HG03342 (cell line): ENCODE data around the gene DNASE2B.

Source experiments
- ATAC-seq: cut with Tn5 transposase; IDR thresholded peaks from one replicate; pipeline ENCODE4 v1.9.1; 2021; ENCODE audit warnings: mild to moderate bottlenecking, moderate library complexity; ENCODE audit not compliant: unreplicated experiment

The DNASE2B gene, protein sequence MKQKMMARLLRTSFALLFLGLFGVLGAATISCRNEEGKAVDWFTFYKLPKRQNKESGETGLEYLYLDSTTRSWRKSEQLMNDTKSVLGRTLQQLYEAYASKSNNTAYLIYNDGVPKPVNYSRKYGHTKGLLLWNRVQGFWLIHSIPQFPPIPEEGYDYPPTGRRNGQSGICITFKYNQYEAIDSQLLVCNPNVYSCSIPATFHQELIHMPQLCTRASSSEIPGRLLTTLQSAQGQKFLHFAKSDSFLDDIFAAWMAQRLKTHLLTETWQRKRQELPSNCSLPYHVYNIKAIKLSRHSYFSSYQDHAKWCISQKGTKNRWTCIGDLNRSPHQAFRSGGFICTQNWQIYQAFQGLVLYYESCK

DNA sequence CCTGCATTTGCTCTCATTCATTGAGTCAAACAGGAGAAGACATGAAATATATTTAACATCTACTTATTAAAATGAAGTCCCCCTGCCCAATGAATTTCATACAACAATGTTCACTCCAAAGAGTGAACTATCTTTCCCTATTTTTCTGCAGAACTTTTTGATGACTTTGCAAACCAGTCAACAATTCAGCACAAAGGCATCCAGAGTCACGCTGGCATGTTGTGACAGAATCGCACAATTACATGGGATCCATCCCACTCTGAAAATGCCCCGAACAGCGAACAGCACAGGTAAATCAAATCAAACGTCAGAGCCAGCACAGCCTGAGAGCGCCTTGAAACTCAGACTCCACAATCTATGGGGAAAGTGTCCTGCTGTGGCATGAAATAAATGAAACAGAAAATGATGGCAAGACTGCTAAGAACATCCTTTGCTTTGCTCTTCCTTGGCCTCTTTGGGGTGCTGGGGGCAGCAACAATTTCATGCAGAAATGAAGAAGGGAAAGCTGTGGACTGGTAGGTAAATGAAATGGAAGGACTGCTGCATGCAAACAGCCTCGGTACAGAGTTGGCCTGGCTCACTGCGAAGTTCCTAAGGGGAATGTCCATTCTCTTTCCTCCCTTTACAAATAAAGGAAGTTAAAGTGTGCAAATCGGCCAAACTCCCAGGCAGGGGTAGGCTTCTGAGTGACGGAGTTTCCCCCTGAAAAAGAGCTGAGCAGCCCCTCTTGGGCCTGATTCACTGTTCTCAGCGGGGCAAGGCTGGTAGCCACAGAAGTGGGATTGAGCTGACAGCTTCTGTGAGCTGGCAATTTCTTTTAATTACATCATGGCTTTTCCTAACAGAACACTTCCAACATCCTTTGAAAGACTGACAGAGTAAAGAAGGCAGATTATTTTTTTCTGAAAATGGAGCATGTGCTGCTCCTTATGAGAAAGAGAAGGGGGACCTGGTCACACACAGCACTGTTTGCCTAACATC is at the start of gene DNASE2B:
DNASE2B (plus strand) TSS at position 310 of the 981 bp plus-strand sequence; CDS start at position 391, 81 bp downstream.
- no peak for ATAC-seq

DNA sequence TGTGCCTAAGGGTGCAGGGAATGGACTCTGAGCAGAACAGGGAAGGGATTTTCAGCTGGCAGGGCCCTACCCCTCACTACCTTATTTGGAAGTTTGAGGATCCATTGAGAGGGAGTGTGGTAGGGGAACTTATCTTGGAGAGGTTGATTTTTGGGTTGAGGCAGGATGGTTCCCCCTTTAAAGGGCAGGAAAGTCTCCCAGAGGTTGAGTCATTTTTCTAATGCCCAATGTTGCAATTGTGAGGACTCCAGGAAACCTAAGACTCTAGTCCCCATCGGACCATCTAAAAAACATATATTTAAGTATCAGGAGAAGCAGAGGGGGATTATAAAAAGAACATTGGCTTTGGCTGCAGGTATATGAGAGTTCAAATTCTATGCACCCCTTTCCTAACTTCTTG is 49.5 kb upstream of the DNASE2B start:
- no peak for ATAC-seq

DNA sequence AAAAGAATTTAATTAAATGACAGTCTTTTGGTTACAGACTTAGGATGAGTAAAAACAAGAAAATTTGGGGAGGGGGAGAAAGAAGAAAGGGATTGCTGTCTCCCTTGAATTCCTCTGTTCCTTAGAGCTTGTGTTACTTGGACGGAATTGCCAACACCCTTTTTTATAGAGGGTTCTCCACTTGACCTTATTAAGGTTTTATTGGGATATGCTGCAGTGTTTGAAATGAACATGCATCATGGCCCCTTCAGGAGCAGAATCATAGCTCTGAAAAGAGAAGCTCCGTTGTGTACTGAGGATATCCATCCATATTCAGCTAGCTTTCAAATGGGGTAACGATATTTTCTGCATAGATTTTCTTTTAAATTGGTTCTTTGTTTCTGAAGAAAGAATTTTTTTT is 48.2 kb upstream of the DNASE2B start:
- no peak for ATAC-seq

DNA sequence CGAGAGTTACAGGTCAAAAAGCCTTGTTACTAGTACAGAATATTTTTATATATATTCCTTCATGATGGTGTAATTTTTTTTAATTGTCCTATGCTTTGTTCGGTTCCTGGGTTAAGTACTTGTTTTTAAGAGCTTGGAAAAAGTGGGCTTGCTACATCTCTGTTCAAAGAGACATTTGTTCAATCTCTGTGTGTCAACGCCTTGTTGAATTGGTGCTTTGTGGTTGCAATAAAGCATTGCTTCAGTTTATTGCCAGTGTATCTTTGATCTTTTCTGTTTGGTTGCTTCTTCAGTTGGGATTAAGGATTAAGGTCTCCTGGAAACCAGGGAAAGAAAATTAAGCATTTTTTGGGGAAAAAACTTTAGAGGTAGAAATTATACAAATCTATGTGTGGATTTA is 47.7 kb upstream of the DNASE2B start:
- ATAC-seq = no peak

DNA sequence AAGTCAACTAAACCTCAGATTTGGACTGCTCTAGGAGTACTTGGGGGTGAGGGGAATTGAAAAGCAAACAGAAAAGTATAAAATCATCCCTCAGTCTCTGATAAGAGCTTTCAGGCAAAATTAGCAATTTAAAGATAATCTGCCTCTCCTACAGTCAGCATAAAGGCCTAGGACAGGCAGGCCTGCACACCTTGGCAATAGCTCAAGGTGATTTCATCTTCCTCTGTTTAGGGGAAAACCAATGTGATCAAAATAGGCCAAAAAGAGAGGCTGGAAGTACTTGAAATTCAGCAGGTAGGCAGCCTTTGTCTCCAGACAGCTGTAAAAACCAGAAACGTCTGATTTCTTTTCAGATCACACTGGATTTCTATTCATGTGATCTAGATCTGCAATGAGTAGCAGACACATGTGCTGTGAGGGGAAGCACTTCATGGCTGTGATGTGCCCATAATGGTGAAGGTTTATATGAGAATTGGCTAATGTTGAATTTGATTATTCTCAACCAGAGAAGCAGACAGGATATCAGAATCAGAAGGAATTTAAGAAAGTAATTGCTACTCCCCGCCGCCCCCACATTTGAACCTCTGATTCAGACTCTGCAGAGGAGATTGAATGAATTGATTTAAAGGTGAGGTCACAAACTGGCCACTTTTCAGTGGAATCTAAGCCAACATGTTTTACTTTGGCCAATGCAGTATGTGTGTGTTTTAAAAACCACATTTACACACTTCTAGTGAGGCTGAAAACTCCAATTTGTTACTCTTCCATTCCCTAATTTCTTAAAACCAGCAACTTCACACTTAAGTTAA is 45.8 kb upstream of the DNASE2B start:
- no peak for ATAC-seq

DNA sequence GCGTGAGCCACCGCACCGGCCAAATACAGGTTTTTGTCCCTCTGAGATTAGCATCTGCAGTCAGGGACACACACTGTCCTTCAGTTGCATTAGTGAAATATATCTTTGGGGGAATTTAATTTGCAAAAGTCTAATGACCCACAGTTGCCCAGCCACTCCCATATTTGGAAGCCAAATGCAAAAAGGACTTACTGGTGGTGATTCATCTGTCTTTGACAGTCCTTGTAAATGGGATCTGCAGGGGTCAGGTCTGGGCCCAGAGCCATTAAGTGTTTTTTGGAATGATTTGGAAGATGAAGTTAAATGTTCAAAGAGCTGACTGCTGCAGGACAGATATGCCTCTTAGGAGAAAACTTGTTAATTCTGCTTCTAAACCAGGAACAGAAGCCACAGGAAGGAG is 44.6 kb upstream of the DNASE2B start:
- ATAC-seq = no peak

DNA sequence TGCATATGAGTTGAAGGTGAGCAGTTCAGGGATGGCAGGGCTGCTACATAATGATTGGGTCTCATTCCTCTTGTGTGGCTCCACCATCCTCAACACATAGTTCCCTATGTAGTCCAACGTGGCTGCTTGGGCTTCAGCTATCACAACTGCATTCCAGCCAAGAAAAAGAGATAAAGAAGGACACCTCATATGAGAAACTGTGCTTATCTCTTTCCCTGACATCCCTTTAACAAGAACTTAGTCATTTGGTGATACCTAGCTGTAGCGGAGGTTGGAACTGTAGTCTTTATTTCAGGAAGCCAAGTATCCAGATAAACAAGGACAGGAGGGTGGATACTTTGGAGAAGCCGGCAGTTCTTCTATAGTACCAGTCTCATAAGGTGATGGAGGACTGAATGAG is 42.7 kb upstream of the DNASE2B start:
- no peak for ATAC-seq

DNA sequence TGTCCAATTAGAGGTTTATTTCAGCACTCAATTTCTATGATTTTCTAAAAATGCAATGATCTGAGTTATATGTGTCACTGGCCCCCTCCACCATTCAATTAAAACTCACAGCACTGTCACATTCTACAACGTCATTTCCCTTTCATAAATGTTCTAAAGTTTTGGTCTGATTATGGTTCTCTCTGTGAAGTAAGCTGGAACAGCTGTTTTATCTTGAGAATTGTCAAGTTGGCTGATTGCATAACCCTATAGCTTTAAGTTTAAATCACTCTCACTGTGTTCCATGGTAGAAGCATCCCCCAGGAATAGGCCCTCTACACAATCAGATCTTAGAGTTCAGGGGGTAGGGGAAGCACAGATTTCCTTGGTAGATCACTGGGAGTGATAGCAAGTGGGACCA is 41.4 kb upstream of the DNASE2B start:
- no peak for ATAC-seq

DNA sequence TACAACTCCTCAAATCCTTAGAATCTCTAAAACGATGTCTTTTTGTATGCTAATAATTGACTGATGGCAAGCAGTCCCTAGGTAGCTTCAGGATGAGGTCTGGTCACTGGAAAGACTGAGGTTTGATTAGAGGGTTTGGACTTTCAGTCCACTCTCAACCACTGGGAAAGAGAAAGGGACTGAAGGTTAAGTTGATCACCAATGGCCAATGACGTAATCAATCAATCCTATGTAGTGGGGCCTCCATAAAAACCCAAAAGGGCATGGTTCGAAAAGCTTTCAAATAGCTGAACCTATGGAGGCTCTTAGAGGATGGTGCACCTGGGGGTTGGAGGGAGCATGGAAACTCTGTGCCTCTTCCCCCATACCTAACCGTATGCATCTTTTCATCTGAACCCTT is 39.6 kb upstream of the DNASE2B start:
- no peak for ATAC-seq

DNA sequence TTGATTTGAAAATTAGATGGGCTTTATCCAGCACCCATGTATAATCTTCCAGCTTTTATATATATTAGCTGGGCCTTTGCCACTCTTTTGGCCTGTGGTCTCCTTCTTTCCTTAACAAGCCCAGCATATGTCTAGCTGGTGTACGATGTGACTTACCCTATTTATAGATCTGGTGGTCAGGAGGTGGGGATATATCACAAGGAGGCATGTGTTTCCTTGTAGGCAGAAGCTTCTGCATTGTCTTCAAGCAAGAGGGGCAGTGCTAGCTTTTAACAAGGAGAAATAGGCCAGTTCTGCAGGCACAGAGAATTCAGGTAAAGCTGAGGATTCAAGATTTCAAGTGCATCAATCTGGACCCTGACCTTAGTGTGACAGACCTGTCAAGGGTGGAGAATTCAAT is 38.0 kb upstream of the DNASE2B start:
- ATAC-seq = no peak

DNA sequence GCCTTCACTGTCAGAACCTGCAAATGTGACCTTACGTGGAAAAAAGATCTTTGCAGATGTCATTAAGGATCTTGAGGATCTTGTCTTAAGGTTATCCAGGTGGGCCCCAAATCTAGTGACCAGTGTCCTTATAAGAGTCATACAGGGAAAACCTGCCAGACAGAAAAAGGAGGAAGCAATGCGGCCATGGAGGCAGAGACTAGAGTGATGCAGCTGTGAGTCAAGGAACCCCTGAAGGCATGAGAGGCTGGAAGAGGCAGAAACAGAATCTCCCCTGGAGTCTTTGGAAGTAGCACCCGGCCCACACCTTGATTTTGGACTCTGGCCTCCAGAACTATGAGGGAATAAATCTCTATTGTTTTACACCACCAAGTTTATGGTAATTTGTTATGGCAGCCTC is 36.5 kb upstream of the DNASE2B start:
- no peak for ATAC-seq

DNA sequence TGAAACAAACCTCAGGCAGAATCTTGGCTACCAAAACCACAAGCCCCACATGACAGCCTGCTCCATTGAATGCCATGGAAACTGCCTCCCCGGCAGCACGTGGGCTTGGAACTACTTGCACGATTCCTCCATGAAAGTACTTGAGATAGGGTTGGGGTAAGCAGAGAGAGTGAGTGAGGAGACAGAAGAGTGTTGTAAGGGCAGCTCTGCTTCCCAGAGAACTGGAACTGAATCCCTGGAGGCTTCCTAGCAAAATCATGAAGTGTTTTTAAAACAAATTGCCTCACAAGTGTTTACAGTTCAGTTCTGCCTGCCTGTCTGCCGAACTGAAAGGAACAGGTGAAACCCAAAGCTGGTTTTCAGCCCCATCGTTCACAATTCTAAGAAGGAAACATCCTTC is 35.3 kb upstream of the DNASE2B start:
- no peak for ATAC-seq

DNA sequence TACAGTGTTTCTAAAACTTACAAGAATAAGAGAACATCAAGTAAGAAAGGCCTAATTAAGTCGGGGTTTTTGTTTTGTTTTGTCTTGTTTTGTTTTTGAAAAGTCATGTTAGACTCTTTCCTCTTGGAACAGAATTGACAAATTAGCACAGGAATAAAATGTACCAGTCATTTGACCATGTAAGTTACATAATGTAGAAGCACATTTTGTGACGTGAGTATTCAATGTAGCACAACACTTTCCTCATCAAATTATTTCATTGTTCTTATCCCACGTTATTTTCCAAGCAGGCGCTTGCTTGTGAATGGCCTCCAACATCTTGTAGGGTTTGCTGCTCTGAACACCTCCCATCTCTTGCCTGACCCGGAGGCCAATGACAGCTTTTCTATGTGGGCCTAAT is 34.7 kb upstream of the DNASE2B start:
- ATAC-seq = no peak

DNA sequence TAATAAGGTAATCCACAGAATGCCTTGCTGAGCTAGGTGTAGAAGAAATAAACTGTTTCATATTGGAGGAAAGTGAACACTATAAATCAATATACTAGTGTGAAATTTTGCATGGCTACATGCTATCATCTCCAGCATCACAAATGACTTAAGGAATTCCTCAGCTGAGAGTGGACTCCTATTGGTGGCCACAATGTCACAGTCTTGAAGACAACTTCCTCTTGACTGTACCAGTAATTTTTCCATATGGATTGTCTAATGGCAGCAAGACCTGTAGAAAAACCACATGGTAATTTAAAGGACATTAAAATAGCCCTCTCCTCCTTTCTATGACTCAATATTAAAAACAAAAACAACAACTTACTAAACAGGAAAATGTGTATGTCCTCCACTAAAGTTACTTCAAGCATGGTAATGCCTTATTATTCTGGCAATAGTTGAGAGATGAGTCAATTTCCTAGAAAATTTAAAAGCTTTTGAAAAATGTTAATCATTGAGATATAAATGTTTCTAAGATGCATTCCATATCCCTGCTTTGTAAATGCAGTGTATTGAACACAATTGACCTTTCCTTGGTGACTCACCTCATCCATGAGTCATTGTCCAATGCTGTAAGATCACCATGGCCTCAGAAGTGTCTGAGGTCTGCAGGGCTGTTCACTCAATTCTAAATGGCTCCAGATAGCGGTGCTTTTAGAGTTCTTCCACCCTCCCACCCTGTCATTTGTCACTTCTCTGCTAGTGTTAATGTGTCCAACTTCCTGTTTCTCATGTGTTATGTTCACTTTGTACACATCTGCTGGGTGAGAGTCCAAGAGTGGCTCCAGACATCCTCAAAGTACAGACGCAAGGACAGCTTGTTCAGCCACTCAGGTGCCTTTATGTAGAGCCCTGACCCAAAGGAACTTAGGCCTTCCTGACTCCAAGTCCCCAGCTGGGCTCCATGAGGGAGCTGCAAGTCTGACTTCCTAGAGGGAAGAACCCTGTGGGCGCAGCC is 32.8 kb upstream of the DNASE2B start:
- peak; percentile 47 for ATAC-seq

DNA sequence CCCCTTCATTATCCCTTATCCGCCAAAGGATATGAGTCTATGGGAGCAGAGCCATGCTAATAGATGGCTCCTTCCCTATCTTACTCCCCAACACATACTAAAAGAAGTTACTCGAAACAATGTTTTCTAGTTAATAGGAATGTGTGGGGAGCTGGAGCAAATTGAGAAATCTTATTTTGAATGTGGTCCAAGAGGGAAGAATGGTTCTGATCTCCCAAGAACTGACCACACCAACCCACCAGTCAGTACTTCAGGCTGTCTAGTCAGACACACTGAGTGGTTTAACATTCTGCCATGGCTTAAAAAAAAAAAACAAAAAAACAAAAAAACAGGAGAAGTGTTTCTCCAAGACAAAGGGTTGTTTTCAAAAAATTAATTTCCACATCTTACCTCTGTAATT is 31.5 kb upstream of the DNASE2B start:
- no peak for ATAC-seq

DNA sequence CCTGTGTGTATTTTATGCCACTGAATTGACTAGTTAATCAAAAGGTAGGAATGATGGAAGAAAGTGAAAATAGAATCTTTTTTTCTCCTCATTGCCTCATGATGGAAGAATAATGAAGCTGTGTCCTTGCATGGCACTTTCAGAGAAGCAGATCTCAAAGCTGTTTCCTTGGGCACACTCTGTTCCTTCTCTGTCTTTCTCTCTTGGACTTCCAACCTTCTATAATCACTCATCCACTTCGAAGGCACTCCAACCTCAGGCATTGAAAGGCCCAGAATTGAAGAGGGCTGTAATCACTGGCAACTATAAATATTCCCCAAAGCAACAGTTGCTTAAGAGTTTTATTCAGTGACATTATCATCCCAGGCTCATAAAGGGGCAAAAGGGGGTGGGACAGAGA is 31.1 kb upstream of the DNASE2B start:
- no peak for ATAC-seq

DNA sequence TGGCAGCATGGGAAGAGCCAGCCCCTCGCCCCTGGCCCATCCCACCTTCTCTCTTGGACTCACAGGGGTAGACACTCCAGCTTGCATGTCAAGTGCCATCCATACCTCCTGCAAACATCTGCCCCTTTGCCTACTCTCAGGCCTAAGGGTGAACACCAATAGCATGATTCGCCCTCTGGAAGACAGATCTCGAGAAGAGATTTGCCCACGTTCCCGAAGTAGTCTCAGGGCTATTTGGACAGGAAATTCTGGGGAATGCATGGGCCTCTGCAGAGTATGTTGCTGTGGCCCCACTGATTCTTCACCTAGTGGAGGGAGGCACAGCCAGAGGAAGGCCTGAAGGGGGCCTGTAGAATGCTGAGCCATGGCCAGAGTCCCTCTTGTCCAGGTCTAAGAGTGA is 29.8 kb upstream of the DNASE2B start:
- ATAC-seq = no peak

DNA sequence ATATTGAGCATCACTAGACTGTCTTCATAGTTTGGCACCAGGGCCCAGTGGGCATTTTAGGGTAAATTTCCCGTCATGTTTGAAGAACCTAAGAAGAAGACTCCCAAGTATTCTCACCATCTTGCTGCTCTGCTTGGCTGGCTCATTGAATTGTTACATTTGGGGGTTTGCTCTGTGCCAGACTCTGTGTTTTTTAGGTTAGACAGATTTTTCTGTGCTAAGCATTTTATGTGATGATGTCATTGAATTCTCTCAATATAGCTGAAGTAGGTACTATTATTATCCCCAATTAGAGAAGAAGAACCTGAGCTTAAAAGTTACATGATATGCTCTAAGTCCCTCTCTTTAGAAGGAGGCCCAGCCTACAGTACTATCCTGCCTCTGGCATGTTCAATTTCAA is 28.0 kb upstream of the DNASE2B start:
- no peak for ATAC-seq

DNA sequence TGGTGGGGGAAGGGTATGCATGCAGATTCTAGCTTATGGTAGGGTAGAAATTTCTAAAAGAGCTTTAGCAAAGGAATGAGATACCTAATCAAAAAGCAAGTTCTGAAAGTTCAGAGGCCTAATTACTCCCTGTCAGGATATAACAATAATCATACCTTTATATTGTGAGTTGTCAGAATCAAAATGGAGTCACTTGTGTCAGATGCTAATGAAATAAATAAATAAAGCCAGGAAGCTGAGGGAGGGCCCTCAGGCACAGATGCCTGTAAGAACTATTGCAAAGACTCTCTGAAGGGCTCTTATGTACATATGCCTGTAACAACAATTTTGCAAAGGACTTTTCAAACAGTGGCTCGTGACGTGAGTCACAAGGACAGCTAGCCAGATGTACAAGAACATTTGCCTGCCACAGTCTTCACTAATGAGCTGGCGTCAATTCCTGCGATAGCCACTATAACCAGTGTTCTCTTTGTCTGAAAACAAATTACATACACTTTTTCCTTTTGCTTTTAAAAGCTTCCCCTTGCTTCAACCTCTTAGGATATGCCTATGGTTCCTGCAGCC is 27.4 kb upstream of the DNASE2B start:
- no peak for ATAC-seq
